Ovary (tissue), 3 donors: ENCODE results near the gene CD74.

Experiments used
- CTCF ChIP-seq, 3 donors: fragments of 450-650 bp in 2 of 3; fragments of 200-600 bp in 1 of 3; IDR thresholded peaks; one replicate each; pipeline versions ENCODE4 v1.5.1 to v1.8.0; 2016 to 2022; ENCODE audit warnings: antibody characterized with exemption in 3 of 3, mild to moderate bottlenecking in 1 of 3
- EP300 ChIP-seq: sonication (generic); formaldehyde crosslinking; IDR thresholded peaks from one replicate; pipeline ENCODE4 v1.6.1; 2017; ENCODE audit warnings: antibody characterized with exemption
- POLR2A ChIP-seq: fragments of 450-650 bp; IDR thresholded peaks from one replicate; pipeline ENCODE4 v1.6.1; 2017; ENCODE audit warnings: antibody characterized with exemption, mild to moderate bottlenecking, moderate library complexity
- donor health status: DM: no; HTN: no; CAD: no.

- no peak for TF ChIP-seq CTCF (IDR thresholded peaks at IDR 0.05)
- no peak for TF ChIP-seq EP300
- TF ChIP-seq POLR2A = no peak
Observed at GRCh38 chr5:150457562-150458240, 45.0 kb upstream of the CD74 start.
